Suprapubic skin (tissue), 4 donors: ENCODE data around the gene NEU4.

Experiments used
- EP300 ChIP-seq: sonication (generic); formaldehyde crosslinking; IDR thresholded peaks from one replicate; pipeline ENCODE4 v1.6.1; 2017; ENCODE audit warnings: antibody characterized with exemption
- POLR2A ChIP-seq, 2 donors: fragments of 450-650 bp; IDR thresholded peaks; one replicate each; pipeline ENCODE4 v1.6.1; 2017; ENCODE audit warnings: antibody characterized with exemption in 2 of 2, mild to moderate bottlenecking in 2 of 2, moderate library complexity in 2 of 2
- POLR2AphosphoS5 ChIP-seq, 3 donors: sonication (generic); formaldehyde crosslinking; IDR thresholded peaks; one replicate each; pipeline ENCODE4 v1.6.1; 2017; ENCODE audit warnings: antibody characterized with exemption in 3 of 3
- TF ChIP-seq, protein P1 (sequence below), 2 donors: fragments of 200-600 bp in 1 of 2; fragments of 450-650 bp in 1 of 2; sonication (generic) in 1 of 2; IDR thresholded peaks; one replicate each; pipeline ENCODE4 v1.5.1; 2016 to 2019; ENCODE audit warnings: antibody characterized with exemption in 2 of 2, mild to moderate bottlenecking in 1 of 2, moderate library complexity in 1 of 2

- TF ChIP-seq, protein P1, sequence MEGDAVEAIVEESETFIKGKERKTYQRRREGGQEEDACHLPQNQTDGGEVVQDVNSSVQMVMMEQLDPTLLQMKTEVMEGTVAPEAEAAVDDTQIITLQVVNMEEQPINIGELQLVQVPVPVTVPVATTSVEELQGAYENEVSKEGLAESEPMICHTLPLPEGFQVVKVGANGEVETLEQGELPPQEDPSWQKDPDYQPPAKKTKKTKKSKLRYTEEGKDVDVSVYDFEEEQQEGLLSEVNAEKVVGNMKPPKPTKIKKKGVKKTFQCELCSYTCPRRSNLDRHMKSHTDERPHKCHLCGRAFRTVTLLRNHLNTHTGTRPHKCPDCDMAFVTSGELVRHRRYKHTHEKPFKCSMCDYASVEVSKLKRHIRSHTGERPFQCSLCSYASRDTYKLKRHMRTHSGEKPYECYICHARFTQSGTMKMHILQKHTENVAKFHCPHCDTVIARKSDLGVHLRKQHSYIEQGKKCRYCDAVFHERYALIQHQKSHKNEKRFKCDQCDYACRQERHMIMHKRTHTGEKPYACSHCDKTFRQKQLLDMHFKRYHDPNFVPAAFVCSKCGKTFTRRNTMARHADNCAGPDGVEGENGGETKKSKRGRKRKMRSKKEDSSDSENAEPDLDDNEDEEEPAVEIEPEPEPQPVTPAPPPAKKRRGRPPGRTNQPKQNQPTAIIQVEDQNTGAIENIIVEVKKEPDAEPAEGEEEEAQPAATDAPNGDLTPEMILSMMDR (IDR thresholded peaks at IDR 0.05), result no peak
- TF ChIP-seq POLR2AphosphoS5 (IDR thresholded peaks at IDR 0.05) (no peak), POLR2A (IDR thresholded peaks at IDR 0.05) (no peak), EP300 (no peak)
Observed at GRCh38 chr2:241763551-241764274, 45.3 kb upstream of the NEU4 start.
